Stimulated activated CD8-positive, alpha-beta memory T cell treated with anti-CD3 and anti-CD28 coated beads, Interleukin-15, amount 100 ng/mL, for 24 hours (primary cell): ENCODE measurements around the gene ZBTB49.

Source experiments
- DNase-seq: peaks from one replicate; pipeline ENCODE4 v3.0.0-alpha.2; 2020; ENCODE audit warnings: low read depth

Gene ZBTB49

DNA sequence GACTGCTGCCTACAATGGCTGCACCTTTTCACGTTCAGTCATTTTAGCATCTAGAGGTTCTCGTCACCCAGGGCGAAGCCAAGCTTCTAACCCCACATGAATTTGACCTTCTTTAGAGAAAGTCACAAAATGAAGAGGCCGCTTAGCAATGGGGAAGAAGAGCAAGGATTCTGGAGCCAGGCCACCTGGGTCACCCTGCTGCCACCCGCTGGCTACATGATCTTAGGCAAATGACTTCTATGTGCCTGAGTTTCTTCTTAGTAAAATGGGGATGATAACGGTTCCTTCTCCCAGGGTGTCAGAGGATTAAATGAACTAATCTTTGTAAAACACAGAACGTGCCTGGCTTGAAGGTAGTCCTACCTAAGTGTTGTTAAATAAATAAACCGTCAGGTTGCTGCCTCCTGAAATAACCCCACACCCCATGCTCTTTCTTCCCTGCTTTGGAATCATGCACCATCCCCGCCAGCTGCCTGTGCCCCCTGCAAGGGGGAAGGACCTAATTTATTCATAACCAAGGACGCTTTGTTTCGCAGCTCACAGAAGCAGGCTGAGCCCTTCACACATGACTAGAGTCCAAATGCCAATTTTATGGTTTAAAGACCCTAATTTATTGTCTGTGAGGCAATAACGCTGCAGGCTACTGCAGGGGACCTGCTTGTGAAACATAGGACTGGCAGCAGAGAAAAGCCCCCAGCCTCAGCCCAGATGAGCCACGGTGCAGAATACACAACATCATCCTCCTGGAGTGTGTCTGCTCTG, 68.2 kb downstream of the ZBTB49 start:
- no peak for DNase-seq

DNA sequence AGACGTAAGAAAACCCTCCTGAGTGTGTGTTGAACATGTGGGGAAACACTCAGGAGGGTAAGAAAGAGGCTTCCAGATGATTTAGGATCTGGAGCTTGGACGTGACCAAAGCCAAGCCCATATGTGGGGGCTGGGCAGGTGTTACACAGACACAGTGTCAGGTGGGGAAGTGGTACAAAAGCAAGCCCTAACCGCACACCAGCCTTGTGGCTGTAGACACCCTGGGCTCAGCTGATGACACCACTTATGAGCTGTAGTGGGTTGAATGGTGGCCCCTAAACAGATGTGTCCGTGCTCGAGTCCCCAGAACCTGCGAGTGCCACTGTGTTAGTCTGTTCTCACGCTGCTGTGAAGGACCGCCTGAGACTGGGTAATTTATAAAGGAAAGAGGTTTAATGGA, 71.8 kb downstream of the ZBTB49 start:
- DNase-seq, result no peak

GRCh38 chr4:4362991-4363697, 73.1 kb downstream of the ZBTB49 start:
- no peak for DNase-seq

DNA sequence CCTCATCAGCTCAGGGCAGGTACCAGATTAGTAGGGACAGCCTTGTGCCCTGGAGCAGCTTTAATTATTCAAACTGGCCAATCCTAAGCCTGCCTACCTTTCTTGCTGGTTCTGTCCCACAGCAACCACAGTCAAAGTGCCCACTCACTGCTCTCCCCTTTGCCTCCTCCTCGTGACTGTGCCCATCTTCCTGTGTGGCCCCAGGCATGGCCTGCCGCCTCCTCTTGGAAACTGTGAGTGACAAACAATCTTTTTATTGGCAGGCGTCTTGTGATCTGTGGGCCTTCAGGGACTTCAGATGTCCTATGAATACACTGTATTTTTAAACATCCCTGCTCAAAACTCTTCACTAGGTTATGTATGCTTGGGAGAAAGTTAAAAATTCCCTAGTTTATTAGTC, 74.0 kb downstream of the ZBTB49 start:
- no peak for DNase-seq

DNA sequence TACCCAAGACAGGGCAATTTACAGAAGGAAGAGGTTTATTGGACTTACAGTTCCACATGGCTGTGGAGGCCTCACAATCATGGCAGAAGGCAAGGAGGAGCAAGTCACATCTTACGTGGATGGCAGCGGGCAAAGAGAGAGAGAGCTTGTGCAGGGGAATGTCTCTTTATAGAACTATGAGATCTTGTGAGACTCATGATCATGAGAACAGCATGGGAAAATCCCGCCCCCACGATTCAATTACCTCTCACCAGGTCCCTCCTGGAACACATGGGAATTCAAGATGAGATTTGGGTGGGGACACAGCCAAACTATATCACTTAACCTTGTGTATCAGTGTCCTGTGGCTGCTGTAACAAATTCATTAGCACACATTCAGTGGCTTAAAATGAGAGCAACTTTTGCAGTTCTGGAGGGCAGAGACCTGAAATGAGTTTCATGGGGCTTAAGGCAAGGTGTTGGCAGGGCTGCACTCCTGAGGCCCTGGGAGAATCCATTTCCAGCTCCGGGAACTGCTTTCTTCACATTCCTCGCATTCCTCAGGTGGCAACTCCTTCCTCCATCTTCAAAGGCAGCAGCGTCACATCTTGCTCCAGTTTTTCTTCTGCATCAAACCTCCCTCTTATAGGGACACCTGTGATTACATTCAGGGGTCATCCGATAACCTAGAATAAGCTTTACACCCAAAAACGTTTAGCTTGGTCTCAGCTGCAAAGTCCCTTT, 74.6 kb downstream of the ZBTB49 start:
- DNase-seq, result no peak

GRCh38 chr4:4368809-4369580, 78.9 kb downstream of the ZBTB49 start:
- no peak for DNase-seq
